Measurements from ENCODE around the gene BRAT1.

BRAT1 gene

GRCh38 chr7:2559283-2559950 is 4.1 kb upstream of the BRAT1 start:
- no peak for DNase-seq (ENCODE audit: low read depth, low spot score)

- peak; percentile 78 for DNase-seq (ENCODE audit: low read depth, low spot score)
Observed at GRCh38 chr7:2558629-2559282, 3.4 kb upstream of the BRAT1 start, which contains the start of gene IQCE. Gene IQCE, plus strand, starts transcription at chr7:2558979. Its CDS starts 203 bp downstream, at chr7:2559182.

GRCh38 chr7:2554661-2555111 is 638 bp downstream of the BRAT1 start:
- DNase-seq (ENCODE audit: low read depth, low spot score), result no peak

- DNase-seq (ENCODE audit: low read depth, low spot score), result no peak
Observed at GRCh38 chr7:2553831-2554581, 1.3 kb downstream of the BRAT1 start.

- DNase-seq (ENCODE audit: low read depth, low spot score), result no peak
Observed at GRCh38 chr7:2553108-2553507, 2.2 kb downstream of the BRAT1 start.

- DNase-seq (ENCODE audit: low read depth, low spot score), result no peak
Observed at GRCh38 chr7:2551418-2551817, 3.9 kb downstream of the BRAT1 start.

- DNase-seq (ENCODE audit: low read depth, low spot score), result no peak
Observed at GRCh38 chr7:2546776-2547586, 8.3 kb downstream of the BRAT1 start.

GRCh38 chr7:2545746-2546425 is 9.4 kb downstream of the BRAT1 start:
- DNase-seq (ENCODE audit: low read depth, low spot score), result no peak

- DNase-seq (ENCODE audit: low read depth, low spot score), result no peak
Observed at GRCh38 chr7:2544541-2545188, 10.7 kb downstream of the BRAT1 start.

GRCh38 chr7:2542916-2543871 is 12.1 kb downstream of the BRAT1 start:
- DNase-seq (ENCODE audit: low read depth, low spot score), result no peak

GRCh38 chr7:2542011-2542915 is 13.1 kb downstream of the BRAT1 start:
- no peak for DNase-seq (ENCODE audit: low read depth, low spot score)

GRCh38 chr7:2541291-2542010 is 13.9 kb downstream of the BRAT1 start:
- DNase-seq (ENCODE audit: low read depth, low spot score), result no peak

- no peak for DNase-seq (ENCODE audit: low read depth, low spot score)
Observed at GRCh38 chr7:2540641-2541051, 14.7 kb downstream of the BRAT1 start.

- no peak for DNase-seq (ENCODE audit: low read depth, low spot score)
Observed at GRCh38 chr7:2540133-2540532, 15.2 kb downstream of the BRAT1 start.

- DNase-seq (ENCODE audit: low read depth, low spot score), result no peak
Observed at GRCh38 chr7:2539031-2539911, 16.1 kb downstream of the BRAT1 start.

- no peak for DNase-seq (ENCODE audit: low read depth, low spot score)
Observed at GRCh38 chr7:2537981-2538851, 17.1 kb downstream of the BRAT1 start.
